ENCODE measurements around the gene THY1.
"Not testable (repeated sequence)": the region's sequence is repeated elsewhere in the genome, so short reads cannot be mapped to it uniquely, and the experiment has no call there.

The THY1 gene

GRCh38 chr11:119445850-119446249 lies 22.9 kb upstream of the THY1 start:
- peak in 1 of 2 experiments; percentile 50 for DNase-seq (ENCODE audit: low read depth in 2 of 2)

DNA sequence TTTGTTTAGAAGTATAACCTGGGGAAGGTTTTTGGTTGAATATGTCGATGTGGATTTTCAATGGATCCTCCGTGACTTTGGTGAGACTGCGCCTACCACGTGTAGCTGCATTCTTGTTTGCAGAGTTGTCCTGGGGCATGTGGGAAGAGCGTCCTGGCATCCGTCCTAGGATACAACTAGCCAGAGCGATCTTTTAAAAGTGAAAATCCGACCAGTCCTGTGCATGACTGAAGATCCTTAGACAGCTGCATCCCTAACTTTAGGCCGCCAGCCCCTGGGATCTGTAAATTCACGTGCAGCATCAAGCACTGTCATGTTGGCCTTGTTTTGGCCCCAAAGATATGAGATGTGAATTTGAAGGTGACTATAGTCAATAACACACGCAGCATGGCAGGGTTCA lies 22.4 kb upstream of the THY1 start:
- no peak for DNase-seq (ENCODE audit: low read depth in 2 of 2)

GRCh38 chr11:119441898-119442243 lies 18.9 kb upstream of the THY1 start:
- DNase-seq (ENCODE audit: low read depth in 2 of 2), result no peak

GRCh38 chr11:119438599-119438998 lies 15.6 kb upstream of the THY1 start:
- no peak for DNase-seq (ENCODE audit: low read depth in 2 of 2)

GRCh38 chr11:119437521-119437920 lies 14.5 kb upstream of the THY1 start:
- not testable (repeated sequence) for DNase-seq (ENCODE audit: low read depth in 2 of 2)

DNA sequence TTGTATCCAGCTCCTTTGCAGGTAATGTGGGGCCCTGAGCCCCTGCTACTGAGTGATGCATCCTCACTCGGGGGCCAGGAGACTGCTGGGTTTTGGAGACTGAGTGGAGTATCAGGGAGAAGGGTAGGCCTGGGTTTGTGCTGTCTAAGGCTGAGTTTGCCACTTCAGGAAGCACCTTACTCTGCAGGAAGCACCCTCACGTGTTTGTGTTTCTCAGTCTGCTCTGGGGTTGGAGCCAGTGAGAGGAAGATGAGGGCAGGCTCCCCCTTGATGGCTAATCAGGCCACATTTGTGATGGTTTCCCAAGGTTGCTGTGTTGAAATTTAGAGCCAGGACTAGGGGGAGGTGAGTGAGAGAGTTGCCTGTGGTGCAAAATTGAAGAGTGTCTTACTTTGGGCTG lies 13.7 kb upstream of the THY1 start:
- DNase-seq (ENCODE audit: low read depth in 2 of 2), result no peak

- DNase-seq (ENCODE audit: low read depth in 2 of 2), result no peak
Measured at GRCh38 chr11:119436093-119436492, 13.1 kb upstream of the THY1 start.

DNA sequence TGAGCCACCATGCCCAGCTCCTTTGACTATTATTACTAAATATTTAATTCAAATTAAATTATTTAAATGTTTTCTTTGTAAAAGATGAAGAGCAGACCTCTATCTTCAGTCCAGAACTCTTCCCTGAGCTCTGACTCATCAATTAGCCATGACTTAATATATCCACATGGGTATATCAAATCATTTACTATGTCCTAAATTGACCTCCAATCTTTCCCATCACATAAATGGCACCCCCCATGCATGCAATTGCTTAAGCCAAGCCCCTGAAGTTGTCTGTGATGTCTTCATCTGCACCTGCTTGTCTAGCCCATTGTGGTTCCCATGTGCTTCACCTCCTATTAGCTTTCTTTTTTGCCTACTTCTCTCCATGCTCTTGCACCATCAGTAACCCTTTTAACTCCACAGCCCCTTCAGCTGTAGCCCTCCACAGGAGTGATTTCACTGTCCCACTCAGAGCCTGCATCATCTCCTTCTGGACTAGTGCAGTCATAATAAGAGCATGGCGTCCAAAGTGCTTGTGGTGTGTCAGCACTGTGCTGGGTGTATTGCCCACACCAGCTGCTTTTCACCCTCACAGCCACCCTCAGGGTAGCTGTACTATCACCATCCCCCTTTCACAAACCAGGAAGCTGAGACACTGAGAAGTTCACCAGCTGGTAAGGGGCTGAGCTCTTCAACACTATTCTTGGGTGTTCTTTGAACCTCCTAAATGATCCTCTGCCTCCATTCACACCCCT lies 11.8 kb upstream of the THY1 start:
- no peak for DNase-seq (ENCODE audit: low read depth in 2 of 2)

DNA sequence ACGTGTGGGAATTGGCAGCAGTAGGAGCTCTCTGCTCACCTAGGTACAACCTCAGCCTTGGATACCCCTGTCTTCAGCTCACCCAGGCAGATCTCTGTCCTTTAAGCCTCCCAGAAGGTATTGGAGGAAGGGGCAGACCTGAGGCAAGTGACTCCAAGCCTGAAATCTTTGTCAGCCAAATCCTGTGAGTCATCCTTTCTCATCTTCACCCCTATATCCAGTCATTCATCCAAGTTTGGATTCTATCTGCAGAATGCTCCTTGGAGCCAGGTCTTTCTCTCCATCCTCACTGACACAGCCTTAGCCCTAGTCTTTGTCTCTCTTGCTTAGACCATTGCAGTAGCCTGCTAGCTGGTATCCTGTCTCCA lies 10.4 kb upstream of the THY1 start:
- DNase-seq (ENCODE audit: low read depth in 2 of 2), result no peak

DNA sequence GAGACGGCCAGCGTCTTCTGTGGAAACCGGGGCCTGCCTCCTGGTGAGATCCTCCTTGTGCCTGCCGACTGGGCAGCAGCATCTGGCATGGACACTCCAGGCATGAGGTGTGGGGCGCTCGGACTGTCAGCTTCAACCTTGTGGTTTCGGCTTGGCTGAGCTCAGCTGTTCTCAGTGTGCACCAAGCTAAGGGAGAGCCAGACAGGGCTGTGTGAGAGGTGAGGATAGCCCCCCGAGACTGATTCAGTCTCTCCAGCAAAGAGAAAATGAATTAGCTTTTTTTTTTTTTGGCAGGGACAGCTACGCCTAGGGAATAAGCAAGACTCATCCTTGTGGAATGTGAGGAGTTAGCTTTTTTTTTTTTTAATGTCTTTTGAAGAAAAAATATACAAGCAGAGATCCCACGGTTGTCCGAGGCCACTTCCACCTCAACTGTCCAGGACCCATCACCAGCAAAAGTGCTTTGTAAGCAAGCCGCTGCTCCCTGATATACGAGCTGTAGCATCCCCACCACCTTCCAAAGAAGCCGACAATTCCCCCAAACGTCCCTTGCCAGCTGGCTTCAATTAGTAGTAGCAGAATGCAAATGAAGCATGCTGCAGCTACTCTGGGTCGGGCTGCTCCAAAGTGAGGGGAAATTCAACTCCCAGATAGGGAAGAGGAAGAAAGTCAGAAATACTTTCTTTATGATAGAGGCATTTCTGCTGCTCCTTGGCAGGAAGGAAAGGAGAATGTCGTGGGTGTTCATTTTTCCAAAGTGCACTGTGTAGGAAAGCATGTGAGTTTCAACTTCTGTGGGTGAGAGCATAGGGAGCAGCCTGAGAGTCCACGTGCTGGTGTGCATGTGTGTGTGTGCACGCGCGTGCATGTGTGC lies 9.7 kb upstream of the THY1 start:
- peak; percentile 81 to 84 for DNase-seq (ENCODE audit: low read depth in 2 of 2)

- DNase-seq (ENCODE audit: low read depth in 2 of 2), result no peak
Measured at GRCh38 chr11:119431523-119431922, 8.6 kb upstream of the THY1 start.

- DNase-seq (ENCODE audit: low read depth in 2 of 2), result no peak
Measured at GRCh38 chr11:119427279-119427678, 4.3 kb upstream of the THY1 start.

DNA sequence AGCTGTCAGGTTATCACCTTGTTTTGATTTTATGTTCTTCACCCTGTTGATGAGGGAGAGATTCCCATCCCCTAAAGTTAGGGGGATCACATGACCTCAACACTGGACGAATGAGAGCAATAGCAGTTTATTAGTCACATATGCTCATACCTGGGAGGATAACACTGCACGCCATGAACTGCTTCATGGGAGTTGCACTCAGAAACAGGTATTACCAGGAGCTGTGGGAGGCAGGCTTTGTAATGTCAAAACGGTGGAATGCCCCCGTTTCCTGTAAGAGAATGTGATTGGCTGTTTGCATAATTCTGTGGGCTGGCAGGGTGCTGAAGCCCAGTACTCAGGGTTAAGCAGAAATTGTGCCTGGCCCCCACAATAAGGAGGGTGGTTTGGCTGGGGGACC lies 3.2 kb upstream of the THY1 start:
- DNase-seq (ENCODE audit: low read depth in 2 of 2), result no peak

DNA sequence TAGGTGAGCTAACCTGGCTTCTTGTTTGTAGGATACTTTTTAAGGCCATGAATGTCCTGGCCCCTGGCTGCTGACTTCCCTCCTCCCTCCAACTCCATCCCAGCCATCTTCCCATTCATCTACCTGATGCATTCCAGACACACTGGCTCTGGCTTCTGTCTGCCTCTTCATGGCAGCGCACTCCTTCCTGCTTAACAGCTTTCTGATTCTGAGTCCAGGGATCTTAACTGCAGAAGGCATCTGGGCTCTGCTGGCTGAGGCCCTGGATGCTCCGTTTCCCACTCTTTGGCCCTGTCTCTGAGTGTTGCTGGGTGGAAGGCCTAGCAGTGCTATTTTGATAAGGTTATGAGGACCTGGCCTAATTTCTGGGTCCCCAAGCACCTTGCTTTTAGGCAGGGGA lies 1.8 kb upstream of the THY1 start:
- no peak for DNase-seq (ENCODE audit: low read depth in 2 of 2)

DNA sequence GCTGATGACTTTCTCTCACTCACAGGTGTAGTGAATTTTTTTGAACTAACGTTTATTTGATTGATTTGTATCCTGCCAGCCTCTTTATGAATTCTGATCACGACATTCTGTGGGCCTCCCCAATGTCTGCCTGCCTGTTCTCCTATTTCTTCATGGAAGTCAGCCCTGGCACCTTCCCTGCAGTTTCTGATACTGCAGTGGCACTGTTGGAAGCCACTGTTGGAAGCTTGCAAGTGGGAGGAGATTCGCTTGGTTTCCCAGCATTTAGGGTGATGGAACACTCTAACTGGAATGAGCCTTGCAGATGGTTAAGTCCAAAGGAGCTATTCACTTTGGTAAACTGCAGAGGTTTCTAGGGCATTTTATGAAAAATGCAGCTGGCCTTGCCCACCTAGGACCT lies 1.3 kb upstream of the THY1 start:
- DNase-seq (ENCODE audit: low read depth in 2 of 2), result no peak

DNA sequence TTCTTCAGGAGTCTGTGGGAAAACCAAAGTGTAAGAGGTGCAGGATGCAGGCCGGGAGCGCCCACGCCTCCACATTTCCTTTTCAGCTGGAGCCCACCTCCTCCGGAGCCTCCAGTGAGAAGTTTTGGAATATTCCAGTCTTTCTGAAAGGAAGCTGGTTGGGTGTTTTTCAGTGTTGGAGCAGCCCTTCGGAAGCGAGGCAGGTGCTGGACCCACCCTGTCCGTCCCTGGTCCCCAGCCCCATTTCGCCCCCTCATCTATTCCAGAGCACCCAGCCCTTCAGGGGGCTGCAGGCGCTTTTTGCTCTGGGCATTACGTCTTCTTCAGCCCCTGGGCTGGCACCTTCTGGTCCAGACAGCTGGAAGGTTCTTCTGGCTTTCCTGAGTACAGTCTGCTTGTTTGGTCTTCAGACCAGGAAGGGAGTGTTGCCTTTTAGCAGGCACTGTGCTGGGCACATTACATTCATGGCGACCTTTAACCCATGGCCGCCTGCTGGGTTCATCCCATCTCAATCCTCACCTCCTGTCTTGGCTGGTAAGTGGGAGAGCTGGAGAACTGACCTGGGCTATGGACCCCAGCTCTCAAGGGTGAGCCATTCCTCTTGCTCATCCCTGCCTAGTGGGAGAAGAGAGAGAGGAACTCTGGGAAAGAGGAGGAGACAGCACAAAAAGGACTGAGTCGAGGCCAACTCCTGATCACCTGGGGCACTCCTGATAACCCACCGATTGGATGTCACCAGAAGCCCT lies 710 bp upstream of the THY1 start:
- DNase-seq (ENCODE audit: low read depth in 2 of 2), result no peak

DNA sequence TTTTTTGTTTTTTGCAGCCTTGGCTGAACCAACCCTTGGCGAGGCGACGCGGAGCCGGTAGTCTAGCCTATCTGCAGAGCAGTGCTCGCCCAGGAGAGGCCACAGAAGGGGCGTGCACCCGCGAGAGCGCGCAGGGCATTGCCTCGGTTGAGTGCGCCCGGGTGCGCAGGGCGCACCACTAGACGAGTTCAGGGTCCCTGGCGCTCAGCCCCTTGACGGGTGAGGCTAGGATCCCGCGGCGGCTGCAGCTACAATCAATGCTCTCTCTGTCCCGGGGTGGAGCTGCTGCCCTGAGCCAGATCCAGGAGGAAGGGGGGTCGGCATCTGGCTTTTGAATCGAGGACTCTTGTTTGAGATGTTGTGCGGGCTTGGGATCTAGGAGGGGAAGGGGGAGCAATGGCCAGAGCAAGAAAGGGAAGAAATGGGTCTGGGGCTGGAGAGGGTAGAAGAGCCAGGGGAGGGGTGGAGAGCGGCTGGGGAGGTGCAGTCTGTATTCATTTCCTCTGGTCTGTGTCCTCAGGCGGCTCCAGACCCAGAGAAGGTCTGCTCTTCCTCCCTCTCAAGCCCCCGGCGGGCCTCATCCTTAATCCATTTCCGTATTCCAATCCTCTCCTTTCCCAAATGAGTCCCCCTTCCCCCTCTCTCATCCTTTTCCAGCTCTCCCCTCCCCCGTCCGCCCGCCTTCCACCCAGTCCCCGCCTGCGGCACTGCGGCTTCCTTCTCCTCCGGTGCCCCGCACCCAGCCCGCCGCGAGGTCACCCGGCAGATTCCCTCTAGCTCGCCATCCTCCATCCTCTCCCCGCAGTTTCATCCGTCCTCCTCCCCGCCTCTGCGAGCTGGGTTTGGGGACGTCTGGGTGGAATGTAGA lies 797 bp downstream of the THY1 start:
- DNase-seq (ENCODE audit: low read depth in 2 of 2), result no peak

DNA sequence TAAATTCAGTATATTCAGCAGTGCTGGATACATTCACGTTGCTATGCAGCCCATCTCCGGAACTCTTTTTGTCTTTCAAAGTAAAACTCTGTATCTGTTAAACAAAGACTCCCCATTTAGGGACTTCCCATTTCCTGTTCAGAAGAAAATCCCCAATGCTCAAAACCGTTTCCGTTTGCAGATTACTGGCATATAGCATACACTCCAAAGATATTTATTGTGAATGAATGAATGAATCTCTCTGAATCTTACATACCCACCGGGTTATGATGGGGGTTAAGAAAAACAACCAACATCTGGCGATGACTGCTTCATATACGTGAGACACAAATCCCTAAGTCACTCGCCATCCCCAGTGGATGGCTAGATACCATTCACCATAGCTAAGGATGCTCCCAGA lies 1.6 kb downstream of the THY1 start:
- no peak for DNase-seq (ENCODE audit: low read depth in 2 of 2)

DNA sequence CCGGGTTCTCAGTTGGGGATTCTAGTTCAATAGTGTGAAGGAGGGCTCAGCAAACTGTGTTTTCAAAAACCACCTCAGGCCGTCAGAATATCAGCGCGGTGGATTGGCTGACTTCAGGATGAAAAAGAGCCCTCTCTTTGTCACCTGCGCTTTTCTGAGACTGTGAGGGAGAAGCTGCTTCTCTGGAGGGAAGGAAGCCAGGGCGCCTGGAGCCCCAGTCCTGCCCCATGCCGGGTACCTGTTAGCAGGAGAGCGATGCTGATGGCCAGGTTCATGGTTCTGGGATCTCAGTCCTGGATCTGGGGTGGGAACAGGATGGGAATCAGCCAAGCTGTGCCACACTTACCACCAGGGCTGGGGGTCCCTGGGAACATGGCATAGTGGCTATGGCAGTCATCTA lies 2.3 kb downstream of the THY1 start:
- no peak for DNase-seq (ENCODE audit: low read depth in 2 of 2)

DNA sequence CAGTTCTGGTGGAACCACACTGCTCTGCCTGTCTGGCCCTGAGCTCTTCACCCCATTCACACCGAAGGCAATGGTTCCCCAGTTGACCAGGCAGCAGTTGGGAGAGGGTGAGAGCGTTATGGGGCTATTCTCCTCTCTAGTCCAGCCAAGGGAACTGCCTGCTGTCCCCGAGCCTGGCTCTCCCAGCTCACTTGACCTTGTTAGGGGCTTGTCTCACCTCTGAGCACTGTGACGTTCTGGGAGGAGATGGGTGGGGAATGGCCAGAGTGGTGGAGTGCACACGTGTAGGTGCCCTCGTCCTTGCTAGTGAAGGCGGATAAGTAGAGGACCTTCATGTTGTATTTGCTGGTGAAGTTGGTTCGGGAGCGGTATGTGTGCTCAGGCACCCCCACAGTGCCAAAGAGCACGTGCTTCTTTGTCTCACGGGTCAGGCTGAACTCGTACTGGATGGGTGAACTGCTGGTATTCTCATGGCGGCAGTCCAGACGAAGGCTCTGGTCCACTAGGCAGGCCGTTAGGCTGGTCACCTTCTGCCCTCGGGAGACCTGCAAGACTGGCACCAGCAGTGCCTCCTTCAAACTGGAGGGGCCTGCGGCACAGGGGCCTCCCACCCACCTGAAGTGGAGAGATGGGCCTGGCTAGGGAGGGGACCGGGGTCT lies 3.0 kb downstream of the THY1 start:
- DNase-seq (ENCODE audit: low read depth in 2 of 2), result no peak

GRCh38 chr11:119419246-119419645 lies 3.7 kb downstream of the THY1 start:
- DNase-seq (ENCODE audit: low read depth in 2 of 2), result no peak
